Stimulated activated naive CD8-positive, alpha-beta T cell treated with anti-CD3 and anti-CD28 coated beads, Interleukin-15, Interleukin-2, amounts not matched to agents 100 U/mL and 50 U/mL, for 24 hours (primary cell): Measurements from ENCODE around the gene CDCP1.

ENCODE experiments used
- ATAC-seq: fragments of 150-1000 bp; cut with Tn5 transposase; one replicate; pipeline ENCODE4 v1.10.0; 2021
- DNase-seq: peaks from one replicate; pipeline ENCODE4 v3.0.0; 2021

Gene CDCP1

GRCh38 chr3:45109771-45110508, 36.2 kb downstream of the CDCP1 start:
- no peak for DNase-seq
- no peak for ATAC-seq

GRCh38 chr3:45106874-45107273, 39.3 kb downstream of the CDCP1 start:
- DNase-seq (no peak), ATAC-seq (no peak)

GRCh38 chr3:45105855-45106671, 40.1 kb downstream of the CDCP1 start:
- ATAC-seq, result peak; percentile 87
- peak; percentile 77 for DNase-seq

GRCh38 chr3:45104715-45105711, 41.2 kb downstream of the CDCP1 start:
- ATAC-seq (no peak), DNase-seq (no peak)

GRCh38 chr3:45103753-45104714, 42.1 kb downstream of the CDCP1 start:
- peak; percentile 6 for ATAC-seq
- DNase-seq, result no peak

GRCh38 chr3:45103334-45103733, 42.8 kb downstream of the CDCP1 start:
- ATAC-seq (no peak), DNase-seq (no peak)

GRCh38 chr3:45100981-45101407, 45.2 kb downstream of the CDCP1 start:
- DNase-seq, result no peak
- ATAC-seq, result no peak

- DNase-seq (no peak), ATAC-seq (no peak)
Observed at GRCh38 chr3:45098310-45098709, 47.9 kb downstream of the CDCP1 start.

GRCh38 chr3:45097296-45097883, 48.8 kb downstream of the CDCP1 start:
- DNase-seq (no peak), ATAC-seq (no peak)

- DNase-seq, result no peak
- no peak for ATAC-seq
Observed at GRCh38 chr3:45095916-45096526, 50.2 kb downstream of the CDCP1 start.

- ATAC-seq, result no peak
Observed at GRCh38 chr3:45093176-45093575, 53.0 kb downstream of the CDCP1 start.

GRCh38 chr3:45092132-45093031, 53.8 kb downstream of the CDCP1 start:
- ATAC-seq (no peak), DNase-seq (no peak)

More at GRCh38 chr3:45093176-45093575, 53.0 kb downstream of the CDCP1 start:
- DNase-seq, result no peak

GRCh38 chr3:45090855-45091254, 55.3 kb downstream of the CDCP1 start:
- ATAC-seq, result no peak
- DNase-seq, result no peak

- no peak for DNase-seq
- no peak for ATAC-seq
Observed at GRCh38 chr3:45088543-45089358, 57.4 kb downstream of the CDCP1 start.

GRCh38 chr3:45087155-45087554, 59.0 kb downstream of the CDCP1 start:
- ATAC-seq (no peak), DNase-seq (no peak)

- ATAC-seq (no peak), DNase-seq (no peak)
Observed at GRCh38 chr3:45084820-45085816, 61.1 kb downstream of the CDCP1 start.

GRCh38 chr3:45084361-45084760, 61.8 kb downstream of the CDCP1 start:
- ATAC-seq, result no peak

More at GRCh38 chr3:45084361-45084760, 61.8 kb downstream of the CDCP1 start:
- DNase-seq, result no peak
